IMR-90 (cell line): ENCODE results near the gene C21orf58. TPM values are rescaled to one million over a fixed set of nuclear protein-coding genes. Genes with fewer than 3 reads are reported as not detected.
A peak's percentile ranks its signal among the peaks of the same experiment; 100 is the strongest.

Experiments
- ATAC-seq: fragments of 200-7000 bp; cut with Tn5 transposase; 2 replicates; pipeline ENCODE4 v1.9.1; 2020; ENCODE audit warnings: low read depth, mild to moderate bottlenecking, moderate library complexity
- BruUV-seq: library from RNA; stranded (reverse); fragments of 400-500 nt; replicated peaks from 2 replicates; lab custom pipeline; 2021; lab: Mats Ljungman, UMichigan
- CTCF ChIA-PET: fragments of 300-600 bp; formaldehyde crosslinking; extraction: SDS; loops from one replicate; lab custom pipeline; 2021; ENCODE audit warnings: antibody characterized with exemption; lab: Yijun Ruan, JAX
- POLR2A ChIA-PET: fragments of 300-600 bp; sonication (Branson Sonifier 250); formaldehyde crosslinking; loops from one replicate; lab custom pipeline; 2022; ENCODE audit warnings: antibody characterized with exemption; ENCODE audit not compliant: unreplicated experiment; lab: Charles Lee
- DNase-seq: peaks from one replicate; pipeline ENCODE4 v3.0.0; 2013
- H2AFZ ChIP-seq: replicated peaks from 2 replicates; pipeline ENCODE3; 2013; ENCODE audit warnings: low read length, mild to moderate bottlenecking; ENCODE audit not compliant: poor library complexity
- H2AK5ac ChIP-seq: 2 replicates; pipeline ENCODE4 v1.6.1; 2013; ENCODE audit warnings: low read depth, low read length, inconsistent platforms
- H2AK9ac ChIP-seq: replicated peaks from 2 replicates; pipeline ENCODE3; 2013; ENCODE audit warnings: mild to moderate bottlenecking, low read depth, low read length, moderate library complexity; ENCODE audit not compliant: poor library complexity
- H2BK120ac ChIP-seq: 2 replicates; pipeline ENCODE4 v1.6.1; 2013; ENCODE audit warnings: low read depth, low read length, inconsistent platforms
- H2BK15ac ChIP-seq: 3 replicates; pipeline ENCODE4 v1.6.1; 2013; ENCODE audit warnings: low read depth, low read length, inconsistent platforms
- H2BK20ac ChIP-seq: 2 replicates; pipeline ENCODE4 v1.6.1; 2013; ENCODE audit warnings: low read depth, mild to moderate bottlenecking, inconsistent platforms, low read length, moderate library complexity
- H2BK5ac ChIP-seq: 2 replicates; pipeline ENCODE4 v1.6.1; 2013; ENCODE audit warnings: mild to moderate bottlenecking, low read depth, low read length, inconsistent platforms; ENCODE audit not compliant: poor library complexity, severe bottlenecking
- H3K14ac ChIP-seq: replicated peaks from 2 replicates; pipeline ENCODE4 v1.6.1; 2013; ENCODE audit warnings: low read depth, low read length, inconsistent platforms
- H3K18ac ChIP-seq: 2 replicates; pipeline ENCODE4 v1.6.1; 2013; ENCODE audit warnings: low read depth, low read length, control low read depth
- H3K23ac ChIP-seq: 2 replicates; pipeline ENCODE4 v1.6.1; 2013; ENCODE audit warnings: low read depth, low read length, inconsistent platforms
- H3K27ac ChIP-seq: 2 replicates; pipeline ENCODE4 v1.5.1; 2013; ENCODE audit warnings: mild to moderate bottlenecking, control low read depth, low read length; ENCODE audit not compliant: insufficient read depth
- H3K27me3 ChIP-seq: 2 replicates; pipeline ENCODE4 v1.6.1; 2013; ENCODE audit warnings: low read length; ENCODE audit not compliant: control insufficient read depth, insufficient read depth
- H3K36me3 ChIP-seq: 2 replicates; pipeline ENCODE4 v1.6.1; 2013; ENCODE audit warnings: low read length, mixed read lengths; ENCODE audit not compliant: control insufficient read depth, insufficient read depth
- H3K4ac ChIP-seq: 2 replicates; pipeline ENCODE4 v1.6.1; 2013; ENCODE audit warnings: low read depth, low read length, inconsistent platforms
- H3K4me1 ChIP-seq: 2 replicates; pipeline ENCODE4 v1.6.1; 2013; ENCODE audit warnings: low read length, mixed read lengths; ENCODE audit not compliant: control insufficient read depth, insufficient read depth
- H3K4me2 ChIP-seq: 2 replicates; pipeline ENCODE4 v1.6.1; 2013; ENCODE audit warnings: low read depth, mild to moderate bottlenecking, control low read depth, low read length, moderate library complexity
- H3K4me3 ChIP-seq: 2 replicates; pipeline ENCODE4 v1.5.1; 2013; ENCODE audit warnings: low read depth, mild to moderate bottlenecking, control low read depth, low read length, moderate library complexity; ENCODE audit not compliant: insufficient read depth
- H3K56ac ChIP-seq: 2 replicates; pipeline ENCODE4 v1.6.1; 2013; ENCODE audit warnings: low read length, inconsistent platforms; ENCODE audit not compliant: insufficient read depth; ENCODE audit errors: extremely low read depth
- H3K79me1 ChIP-seq, 2 experiments: 2 replicates each; pipeline ENCODE4 v1.6.1; 2013; ENCODE audit warnings: low read length in 2 of 2, inconsistent platforms in 1 of 2, low read depth in 1 of 2
- H3K9ac ChIP-seq: 2 replicates; pipeline ENCODE4 v1.6.1; 2013; ENCODE audit warnings: low read depth, low read length, control low read depth
- H3K9me1 ChIP-seq: 2 replicates; pipeline ENCODE4 v1.6.1; 2013; ENCODE audit warnings: low read length, inconsistent platforms; ENCODE audit not compliant: insufficient read depth
- H3K9me3 ChIP-seq: 2 replicates; pipeline ENCODE4 v1.6.1; 2013; ENCODE audit warnings: low read length; ENCODE audit not compliant: control insufficient read depth, insufficient read depth
- H4K20me1 ChIP-seq: 2 replicates; pipeline ENCODE4 v1.6.1; 2013; ENCODE audit warnings: low read length, inconsistent platforms; ENCODE audit not compliant: insufficient read depth
- H4K5ac ChIP-seq: 2 replicates; pipeline ENCODE4 v1.6.1; 2013; ENCODE audit warnings: mild to moderate bottlenecking, low read depth, low read length, control low read depth
- H4K8ac ChIP-seq, 2 experiments: 2 replicates each; pipeline ENCODE4 v1.6.1; 2013; ENCODE audit warnings: low read depth in 2 of 2, low read length in 2 of 2, control low read depth in 1 of 2, inconsistent platforms in 1 of 2
- H4K91ac ChIP-seq: 2 replicates; pipeline ENCODE4 v1.6.1; 2013; ENCODE audit warnings: low read depth, low read length, inconsistent platforms; ENCODE audit not compliant: insufficient read depth
- BHLHE40 ChIP-seq: fragments of 150-350 bp; IDR thresholded peaks from 2 replicates; pipeline ENCODE4 v1.6.1; 2016; ENCODE audit warnings: mild to moderate bottlenecking, low read depth, low read length
- CEBPB ChIP-seq: IDR thresholded peaks from 2 replicates; pipeline ENCODE4 v1.6.1; 2012; ENCODE audit warnings: low read depth, low read length, improper control_type of control experiment
- CHD1 ChIP-seq: IDR thresholded peaks from 2 replicates; pipeline ENCODE4 v1.6.1; 2012; ENCODE audit warnings: low read depth, low read length, improper control_type of control experiment
- CTCF ChIP-seq: conservative IDR thresholded peaks from 2 replicates; pipeline ENCODE4 v1.5.1; 2012; ENCODE audit warnings: mild to moderate bottlenecking, low read depth, low read length, improper control_type of control experiment
- MAFK ChIP-seq: IDR thresholded peaks from 2 replicates; pipeline ENCODE4 v1.6.1; 2012; ENCODE audit warnings: low read depth, low read length, improper control_type of control experiment
- MAZ ChIP-seq: IDR thresholded peaks from 2 replicates; pipeline ENCODE4 v1.6.1; 2012; ENCODE audit warnings: low read depth, mild to moderate bottlenecking, low read length, improper control_type of control experiment, moderate library complexity, borderline replicate concordance
- NFE2L2 ChIP-seq: fragments of 150-350 bp; IDR thresholded peaks from 2 replicates; pipeline ENCODE4 v1.6.1; 2016; ENCODE audit warnings: low read depth, mild to moderate bottlenecking, low read length
- POLR2A ChIP-seq: IDR thresholded peaks from 2 replicates; pipeline ENCODE4 v1.6.1; 2012; ENCODE audit warnings: mild to moderate bottlenecking, low read depth, low read length
- RAD21 ChIP-seq: IDR thresholded peaks from 2 replicates; pipeline ENCODE4 v1.6.1; 2012; ENCODE audit warnings: low read length, improper control_type of control experiment
- RCOR1 ChIP-seq: IDR thresholded peaks from 2 replicates; pipeline ENCODE4 v1.6.1; 2012; ENCODE audit warnings: mild to moderate bottlenecking, low read length, improper control_type of control experiment; ENCODE audit not compliant: insufficient replicate concordance
- RFX5 ChIP-seq: IDR thresholded peaks from 2 replicates; pipeline ENCODE4 v1.8.0; 2012; ENCODE audit warnings: low read depth, mild to moderate bottlenecking, low read length, moderate library complexity
- SMC3 ChIP-seq: fragments of 150-350 bp; IDR thresholded peaks from 2 replicates; pipeline ENCODE4 v1.6.1; 2016; ENCODE audit warnings: low read depth, mild to moderate bottlenecking, antibody characterized with exemption, low read length, moderate library complexity
- WGBS, 2 experiments: methylation state at CpG; one replicate each; pipeline versions ENCODE4 v1.1.5 to v1.1.7; 2013; ENCODE audit warnings: missing lambda C conversion rate in 2 of 2; ENCODE audit not compliant: insufficient read length in 1 of 2; ENCODE audit errors: extremely low coverage in 2 of 2; 5-methylcytosine and 5-hydroxymethylcytosine counted together
- dilution Hi-C: fragments of 300-500 bp; cut with HindIII; formaldehyde crosslinking; loops from one replicate; pipeline ENCODE4 v1.14.3; 2018; ENCODE audit warnings: low sequenced_read_pairs; ENCODE audit not compliant: unreplicated experiment
- in situ Hi-C: fragments of 300-500 bp; cut with MboI; formaldehyde crosslinking; loops from 3 replicates; pipeline ENCODE4 v1.14.3; 2019; ENCODE audit warnings: low sequenced_read_pairs, inconsistent platforms, mixed read lengths
- intact Hi-C: fragments of 100-400 bp; cut with micrococcal nuclease; formaldehyde crosslinking; loops from 2 replicates; pipeline ENCODE4 v1.10.0; 2022
- polyA plus RNA-seq, 3 experiments: library from polyadenylated mRNA; depleted of rRNA; stranded (reverse); fragments of >200 nt; gene quantifications; 2 replicates each; pipeline ENCODE4 v1.2.3, GENCODE V29; 2012; ENCODE audit warnings: low replicate concordance in 1 of 3
- total RNA-seq: library from RNA; depleted of rRNA; stranded (reverse); fragments of >200 nt; gene quantifications from 2 replicates; pipeline ENCODE4 v1.2.3, GENCODE V29; 2012

C21orf58 gene
- total and polyA plus RNA-seq, 2 of the 4 experiments (the other 2 are of a cell fraction) = 2.7 to 6.2 TPM

DNA sequence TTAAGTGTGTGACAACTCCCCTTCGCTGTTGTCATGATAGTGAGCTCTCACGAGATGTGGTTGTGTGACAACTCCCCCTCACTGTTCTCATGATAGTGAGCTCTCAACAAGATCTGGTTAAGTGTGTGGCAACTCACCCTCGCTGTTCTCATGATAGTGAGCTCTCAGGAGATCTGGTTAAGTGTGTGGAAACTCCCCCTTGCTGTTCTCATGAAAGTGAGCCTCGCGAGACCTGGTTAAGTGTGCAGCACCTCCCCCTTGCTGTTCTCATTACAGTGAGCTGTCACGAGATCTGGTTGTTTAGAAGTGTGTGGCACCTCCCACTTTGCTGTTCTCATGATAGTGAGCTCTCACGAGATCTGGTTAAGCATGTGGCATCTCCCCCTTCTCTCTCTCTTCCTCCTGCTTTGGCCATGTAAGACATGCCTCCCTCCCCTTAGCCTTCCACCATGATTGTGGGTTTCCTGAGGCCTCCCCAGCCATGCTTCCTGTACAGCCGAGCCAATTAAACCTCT, 70.0 kb downstream of the C21orf58 start:
- in situ Hi-C loops = no loop called here
- DNase-seq = peak; percentile 24
- no peak overlapping the region for H4K91ac ChIP-seq
- no peak overlapping the region for H3K4me2 ChIP-seq
- no peak overlapping the region for H2BK20ac ChIP-seq
- no peak overlapping the region for H3K4ac ChIP-seq
- H3K9ac ChIP-seq = no peak overlapping the region
- H3K36me3 ChIP-seq = peaks cover 75% of the 10 kb centered on the region
- CTCF ChIA-PET = interaction anchor here (0.9 kb wide), 1 partner anchor 25 kb away, joined by 4 read pairs; the partner anchor contains the start of gene LSS
- H4K5ac ChIP-seq = no peak overlapping the region
- intact Hi-C loops = no loop called here
- no TSS peak for BruUV-seq
- H3K23ac ChIP-seq = no peak overlapping the region
- H3K4me1 ChIP-seq = no peaks in the 10 kb centered on the region
- no peaks in the 10 kb centered on the region; the same call in none of the 2 replicates for H4K20me1 ChIP-seq
- peak; percentile 39; the same call in 1 of the 2 replicates for ATAC-seq
- no peak overlapping the region for H2AK9ac ChIP-seq
- H3K18ac ChIP-seq = no peak overlapping the region
- no peak overlapping the region for H3K27ac ChIP-seq
- no peak overlapping the region for H2BK5ac ChIP-seq
- no peak overlapping the region for H2AFZ ChIP-seq
- H2BK15ac ChIP-seq = no peak overlapping the region
- POLR2A ChIA-PET = no interaction called here
- no peak overlapping the region for H3K4me3 ChIP-seq
- TF ChIP-seq CHD1 (no peak), MAZ (no peak), NFE2L2 (no peak), CTCF (no peak), POLR2A (no peak), BHLHE40 (no peak), RFX5 (no peak), RCOR1 (no peak), SMC3 (no peak), MAFK (no peak), CEBPB (no peak), RAD21 (no peak)
- H3K56ac ChIP-seq = no peak overlapping the region
- no peak overlapping the region for H3K14ac ChIP-seq
- no peak overlapping the region for H4K8ac ChIP-seq
- H3K9me3 ChIP-seq = no peaks in the 10 kb centered on the region
- H2BK120ac ChIP-seq = no peak overlapping the region
- no peaks in the 10 kb centered on the region for H3K27me3 ChIP-seq
- no peak overlapping the region for H2AK5ac ChIP-seq
- 40% methylated on average over 1 of the region's 8 CpGs; no CpG with 5 or more reads in 1 of the 2 experiments for WGBS, 2 experiments
- dilution Hi-C loops = no loop called here
- H3K79me1 ChIP-seq = peaks cover 8 to 39% of the 10 kb centered on the region in 2 experiments; a peak in 3 of 4 replicates
- H3K9me1 ChIP-seq = no peaks in the 10 kb centered on the region
